GM13976 (cell line): ENCODE data around the gene SEPHS2.
"Not testable (repeated sequence)": the region's sequence is repeated elsewhere in the genome, so short reads cannot be mapped to it uniquely, and the experiment has no call there.

Experiments used
- DNase-seq: peaks from one replicate; pipeline ENCODE4 v3.0.0; 2012; ENCODE audit warnings: low spot score
- in situ Hi-C: fragments of 300-500 bp; cut with MboI; formaldehyde crosslinking; loops from one replicate; pipeline ENCODE4 v1.12.0; 2022; ENCODE audit warnings: low sequenced_read_pairs, mixed read lengths, inconsistent platforms; ENCODE audit not compliant: unreplicated experiment
- TF ChIP-seq, protein P1 (sequence below): IDR thresholded peaks from 2 replicates; pipeline ENCODE4 v1.5.1; 2012; ENCODE audit warnings: borderline replicate concordance, mild to moderate bottlenecking; ENCODE audit not compliant: insufficient read depth; ENCODE audit errors: extremely low read depth, missing control alignments, control extremely low read depth

Gene SEPHS2

DNA sequence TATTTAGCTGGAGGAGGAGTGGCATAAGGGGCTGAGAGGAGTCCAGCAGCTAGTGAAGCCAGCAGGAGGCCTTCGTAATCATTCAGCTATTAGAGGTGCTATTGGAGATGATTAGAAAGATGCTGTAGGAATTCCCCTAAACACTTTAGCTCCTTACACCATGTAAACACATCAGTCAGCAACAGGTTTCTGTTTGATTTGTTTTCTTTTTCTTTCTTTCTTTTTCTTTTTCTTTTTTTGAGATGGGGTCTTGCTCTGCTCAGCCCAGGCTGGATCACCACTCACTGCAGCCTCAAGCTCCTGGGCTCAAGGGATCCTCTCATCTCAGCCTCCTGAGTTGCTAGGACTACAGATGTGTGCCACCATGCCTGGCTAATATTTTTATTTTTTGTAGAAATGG is 10.6 kb upstream of the SEPHS2 start:
- DNase-seq, result peak; percentile 46
- TF ChIP-seq, protein P1, sequence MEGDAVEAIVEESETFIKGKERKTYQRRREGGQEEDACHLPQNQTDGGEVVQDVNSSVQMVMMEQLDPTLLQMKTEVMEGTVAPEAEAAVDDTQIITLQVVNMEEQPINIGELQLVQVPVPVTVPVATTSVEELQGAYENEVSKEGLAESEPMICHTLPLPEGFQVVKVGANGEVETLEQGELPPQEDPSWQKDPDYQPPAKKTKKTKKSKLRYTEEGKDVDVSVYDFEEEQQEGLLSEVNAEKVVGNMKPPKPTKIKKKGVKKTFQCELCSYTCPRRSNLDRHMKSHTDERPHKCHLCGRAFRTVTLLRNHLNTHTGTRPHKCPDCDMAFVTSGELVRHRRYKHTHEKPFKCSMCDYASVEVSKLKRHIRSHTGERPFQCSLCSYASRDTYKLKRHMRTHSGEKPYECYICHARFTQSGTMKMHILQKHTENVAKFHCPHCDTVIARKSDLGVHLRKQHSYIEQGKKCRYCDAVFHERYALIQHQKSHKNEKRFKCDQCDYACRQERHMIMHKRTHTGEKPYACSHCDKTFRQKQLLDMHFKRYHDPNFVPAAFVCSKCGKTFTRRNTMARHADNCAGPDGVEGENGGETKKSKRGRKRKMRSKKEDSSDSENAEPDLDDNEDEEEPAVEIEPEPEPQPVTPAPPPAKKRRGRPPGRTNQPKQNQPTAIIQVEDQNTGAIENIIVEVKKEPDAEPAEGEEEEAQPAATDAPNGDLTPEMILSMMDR, result no peak
- in situ Hi-C loops, result no loop called here

DNA sequence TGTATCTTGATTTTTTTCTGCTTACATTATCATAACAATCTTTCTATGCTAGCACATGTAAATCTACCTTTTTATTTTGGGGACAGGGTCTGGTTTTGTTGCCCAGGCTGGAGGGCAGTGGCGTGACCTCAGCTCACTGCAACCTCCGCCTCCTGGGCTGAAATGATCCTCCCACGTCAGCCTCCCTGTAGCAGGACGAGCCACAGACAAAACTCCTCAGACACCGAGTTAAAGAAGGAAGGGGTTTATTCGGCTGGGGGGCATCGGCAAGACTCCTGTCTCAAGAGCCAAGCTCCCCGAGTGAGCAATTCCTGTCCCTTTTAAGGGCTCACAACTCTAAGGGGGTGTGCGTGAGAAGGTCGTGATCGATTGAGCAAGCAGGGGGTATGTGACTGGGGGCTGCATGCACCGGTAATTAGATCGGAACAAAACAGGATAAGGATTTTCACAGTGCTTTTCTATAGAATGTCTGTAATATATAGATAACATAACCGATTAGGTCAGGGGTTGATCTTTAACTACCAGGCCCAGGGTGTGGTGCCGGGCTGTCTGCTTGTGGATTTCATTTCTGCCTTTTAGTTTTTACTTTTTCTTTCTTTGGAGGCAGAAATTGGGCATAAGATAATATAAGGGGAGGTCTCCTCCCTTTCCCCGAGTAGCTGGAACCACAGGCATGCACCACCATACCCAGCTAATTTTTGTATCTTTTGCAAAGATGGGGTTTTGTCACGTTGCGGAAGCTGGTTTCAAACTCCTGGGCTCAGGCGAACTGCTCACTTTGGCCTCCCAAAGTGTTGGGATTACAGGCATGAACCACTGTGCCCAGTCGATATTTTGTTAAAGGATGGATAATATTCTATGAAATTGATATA is 7.3 kb upstream of the SEPHS2 start:
- DNase-seq, in situ Hi-C loops: not testable (repeated sequence)

DNA sequence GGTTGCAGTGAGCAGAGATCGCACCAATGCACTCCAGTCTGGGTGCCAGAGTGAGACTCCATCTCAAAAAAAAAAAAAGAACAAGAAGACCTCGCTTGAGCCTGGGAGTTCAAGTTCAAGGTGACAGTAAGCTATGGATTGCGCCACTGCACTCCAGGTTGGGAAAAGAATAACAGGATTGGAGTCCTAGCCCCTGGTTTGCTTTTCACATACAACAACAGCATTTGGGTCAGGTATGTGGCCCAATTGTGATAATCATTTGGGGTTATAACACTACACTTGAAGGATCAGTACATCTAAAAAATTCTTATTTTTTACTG is 3.4 kb upstream of the SEPHS2 start:
- no peak for DNase-seq
- TF ChIP-seq, protein P1, result no peak
- in situ Hi-C loops, result loop anchor here (25.0 kb wide), 1 partner anchor 163 kb away; the partner anchor contains the start of gene ZNF689

DNA sequence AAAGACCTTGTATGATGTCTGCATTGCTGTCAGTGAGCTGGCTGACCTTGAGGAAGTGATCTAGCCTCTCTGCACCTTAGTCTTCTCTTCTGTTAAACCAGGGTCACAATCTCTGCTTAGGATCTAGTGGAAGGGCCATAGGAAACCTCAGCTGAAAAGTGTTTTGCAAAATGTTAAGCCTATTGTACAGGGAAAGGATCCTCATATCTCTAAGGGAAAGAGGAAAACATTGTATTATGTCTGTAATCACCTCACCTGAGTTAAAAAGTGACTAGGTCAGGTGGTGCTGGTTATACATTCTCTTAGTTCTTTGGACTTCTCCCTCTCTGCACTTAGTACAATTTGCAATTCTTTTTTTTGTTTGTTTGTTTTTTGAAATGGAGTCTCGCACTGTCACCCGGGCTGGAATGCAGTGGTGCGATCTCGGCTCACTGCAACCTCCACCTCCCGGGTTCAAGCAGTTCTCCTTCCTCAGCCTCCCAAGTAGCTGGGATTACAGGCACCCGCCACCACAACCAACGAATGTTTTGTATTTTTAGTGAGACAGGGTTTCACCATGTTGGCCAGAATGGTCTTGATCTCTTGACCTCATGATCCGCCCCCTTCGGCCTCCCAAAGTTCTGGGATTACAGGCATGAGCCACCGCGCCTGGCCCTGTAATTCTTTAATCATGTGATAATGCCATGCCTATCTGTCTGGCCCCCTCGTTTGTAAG is 2.0 kb upstream of the SEPHS2 start:
- TF ChIP-seq, protein P1, result no peak
- in situ Hi-C loops, result loop anchor here (25.0 kb wide), 1 partner anchor 165 kb away; the partner anchor contains the start of gene ZNF689
- DNase-seq, result no peak

DNA sequence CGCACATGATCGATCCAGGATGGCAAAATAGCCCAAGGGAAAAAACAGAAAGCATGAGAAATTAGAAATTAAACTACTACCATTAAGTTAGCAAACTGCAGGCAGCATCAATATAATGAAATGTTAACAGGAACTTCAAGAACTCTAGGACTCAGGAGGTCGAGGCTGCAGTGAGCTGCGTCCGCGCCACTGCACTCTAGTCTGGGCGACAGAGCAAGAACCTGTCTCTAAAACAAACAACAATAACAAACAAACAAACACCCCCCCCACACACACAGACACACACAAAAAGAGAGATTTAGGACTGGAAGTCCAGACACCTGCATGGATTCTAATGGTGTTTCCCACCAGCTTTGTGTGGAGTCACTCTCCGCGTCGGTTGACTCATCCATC is 525 bp upstream of the SEPHS2 start:
- in situ Hi-C loops, result loop anchor here (25.0 kb wide), 1 partner anchor 166 kb away; the partner anchor contains the start of gene ZNF689
- TF ChIP-seq, protein P1, result no peak
- DNase-seq, result no peak

DNA sequence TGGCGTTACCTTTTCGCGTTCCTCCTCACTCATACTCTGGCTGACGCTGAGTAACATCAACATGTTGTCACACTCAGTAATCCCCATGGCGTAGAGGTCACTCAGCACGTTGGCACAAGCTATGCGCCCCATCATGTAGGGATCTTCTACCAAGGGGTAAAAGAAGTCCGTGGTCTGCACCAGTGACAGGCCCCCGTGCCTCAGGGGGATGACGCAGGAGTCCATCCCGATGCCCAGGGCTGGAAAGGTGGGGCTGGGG is 596 bp downstream of the SEPHS2 start:
- in situ Hi-C loops, result loop anchor here (25.0 kb wide), 1 partner anchor 167 kb away; the partner anchor contains the start of gene ZNF689
- TF ChIP-seq, protein P1, result no peak
- DNase-seq, result no peak
